ENCODE measurements around the gene PARD3B.

GRCh38 chr2:205593891-205594290 lies 1048.6 kb downstream of the PARD3B start:
- TF ChIP-seq RBFOX2 (IDR thresholded peaks at IDR 0.05; ENCODE audit: low read depth, low read length) (no peak), TBP (CRISPR knock-in tag; IDR thresholded peaks at IDR 0.05) (no peak), ZZZ3 (CRISPR knock-in tag; IDR thresholded peaks at IDR 0.05; ENCODE audit: borderline replicate concordance) (no peak), YY1 (IDR thresholded peaks at IDR 0.05; ENCODE audit: insufficient read depth, insufficient replicate concordance, low read depth, low read length) (no peak), REST (IDR thresholded peaks at IDR 0.05; ENCODE audit: borderline replicate concordance in 1 of 2, low read depth in 1 of 2, low read length in 2 of 2) (no peak), PCBP1 (IDR thresholded peaks at IDR 0.05; ENCODE audit: borderline replicate concordance, low read depth, low read length) (no peak)

Data from HepG2 (cell line).